RCC 7860 (cell line): ENCODE results near the gene TLE3.

Source experiments
- DNase-seq: peaks from one replicate; pipeline ENCODE4 v3.0.0-alpha.2; 2015; ENCODE audit warnings: low spot score
- FAIRE-seq: peaks from 2 replicates; lab custom pipeline; 2012; peaks lifted over from hg19 to GRCh38; lab: Jason Lieb, UNC

Gene TLE3

DNA sequence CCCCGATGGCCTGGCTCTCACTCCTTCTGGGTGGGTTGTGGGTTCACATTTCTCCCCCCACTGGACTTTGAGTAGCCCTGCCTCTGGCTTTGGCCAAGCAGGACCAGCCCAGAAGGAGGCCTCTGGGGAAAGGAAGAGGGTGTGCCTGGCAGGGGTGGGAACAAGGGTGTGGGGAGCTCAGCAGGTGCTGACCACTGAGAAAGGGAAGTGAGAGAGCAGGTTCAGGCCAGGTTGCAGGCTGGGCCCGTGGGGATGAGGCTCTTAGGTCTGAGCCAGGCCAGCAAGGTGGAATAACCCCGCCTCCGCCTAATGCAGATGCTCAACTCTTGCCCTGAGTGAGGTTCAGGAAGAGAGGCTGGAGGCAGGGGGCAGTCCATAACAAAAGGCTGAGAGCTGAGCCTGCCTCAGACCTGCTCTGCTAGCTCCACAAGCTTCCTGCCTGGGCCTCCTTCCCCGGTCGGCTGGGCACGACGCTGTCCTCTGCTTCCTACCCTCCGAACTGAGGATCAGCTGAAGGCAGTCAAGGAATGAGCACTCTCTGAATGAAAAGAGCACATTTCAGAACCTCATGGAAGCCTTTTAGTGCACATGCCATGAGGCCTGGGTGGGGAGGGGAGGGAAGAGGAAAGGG lies 82.7 kb downstream of the TLE3 start:
- DNase-seq: no peak
- FAIRE-seq: no peak

DNA sequence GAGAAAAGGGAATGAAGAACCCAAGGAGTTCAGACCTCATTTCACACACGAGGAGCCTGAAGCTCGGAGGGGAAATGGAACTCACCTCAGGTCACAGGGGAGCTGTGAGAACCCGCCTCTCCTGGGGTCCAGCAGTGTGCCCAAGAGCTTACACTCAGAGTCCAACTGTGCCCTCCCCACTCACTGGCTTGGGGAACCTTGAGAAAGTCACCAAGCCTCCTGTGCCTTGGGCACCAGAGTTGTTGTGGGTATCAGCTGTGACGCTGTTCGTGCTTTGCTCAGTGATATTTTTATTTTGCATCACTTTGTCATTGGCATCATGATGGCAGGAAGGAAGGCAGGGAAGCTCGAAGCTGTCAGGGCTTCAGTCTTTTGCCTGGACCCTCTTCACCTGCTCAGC lies 83.4 kb downstream of the TLE3 start:
- DNase-seq (no peak), FAIRE-seq (no peak)

DNA sequence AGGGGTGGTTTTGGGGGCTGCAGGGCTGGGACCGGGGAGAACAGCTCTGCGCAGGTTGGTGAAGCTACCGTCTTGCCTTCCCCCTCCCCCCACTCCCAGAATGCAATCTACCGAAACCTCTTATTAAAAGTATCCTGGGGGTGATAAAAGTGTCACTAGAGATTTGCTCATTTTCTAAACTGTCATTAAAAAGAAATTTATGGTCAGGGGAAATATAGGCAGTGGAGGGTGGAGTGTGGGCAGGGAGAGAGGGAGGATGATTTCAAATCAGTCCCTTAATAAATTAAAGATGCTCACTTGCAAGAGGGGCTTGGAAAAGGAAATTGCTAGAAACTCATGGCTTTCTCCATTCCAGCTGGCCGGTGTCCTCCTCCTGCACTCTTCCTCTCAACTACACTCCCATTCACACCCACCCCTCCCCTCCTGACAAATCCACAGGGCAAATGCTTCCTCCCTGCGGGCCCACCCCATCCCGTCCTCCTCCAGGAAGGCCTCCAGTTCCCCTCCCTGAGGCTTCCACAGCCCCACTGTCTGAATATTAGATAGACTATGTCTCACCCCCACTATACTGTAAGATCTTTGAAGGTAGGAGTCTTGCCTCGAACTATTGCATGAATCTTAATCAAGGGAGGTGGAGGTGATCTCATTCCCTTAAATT lies 83.9 kb downstream of the TLE3 start:
- FAIRE-seq (no peak), DNase-seq (no peak)

DNA sequence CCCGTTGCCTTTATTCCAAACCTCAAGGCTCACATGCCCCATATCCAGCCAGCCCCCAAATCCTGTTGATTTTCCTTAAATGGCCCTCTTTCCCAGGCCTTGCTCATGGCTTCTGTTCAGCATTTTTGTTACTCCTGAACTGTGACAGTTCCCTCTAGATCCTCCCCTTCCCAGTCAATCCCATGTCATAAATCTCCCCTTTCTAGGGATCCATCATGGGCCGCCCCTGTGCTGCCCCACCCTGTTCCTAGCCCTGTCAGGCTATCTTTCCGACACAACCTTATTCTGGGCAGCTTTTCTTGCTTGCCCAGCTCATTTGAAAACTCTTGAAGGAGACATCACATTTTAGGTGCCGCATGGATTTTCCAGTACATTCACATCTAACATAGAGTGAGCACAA lies 84.8 kb downstream of the TLE3 start:
- FAIRE-seq (no peak), DNase-seq (no peak)

DNA sequence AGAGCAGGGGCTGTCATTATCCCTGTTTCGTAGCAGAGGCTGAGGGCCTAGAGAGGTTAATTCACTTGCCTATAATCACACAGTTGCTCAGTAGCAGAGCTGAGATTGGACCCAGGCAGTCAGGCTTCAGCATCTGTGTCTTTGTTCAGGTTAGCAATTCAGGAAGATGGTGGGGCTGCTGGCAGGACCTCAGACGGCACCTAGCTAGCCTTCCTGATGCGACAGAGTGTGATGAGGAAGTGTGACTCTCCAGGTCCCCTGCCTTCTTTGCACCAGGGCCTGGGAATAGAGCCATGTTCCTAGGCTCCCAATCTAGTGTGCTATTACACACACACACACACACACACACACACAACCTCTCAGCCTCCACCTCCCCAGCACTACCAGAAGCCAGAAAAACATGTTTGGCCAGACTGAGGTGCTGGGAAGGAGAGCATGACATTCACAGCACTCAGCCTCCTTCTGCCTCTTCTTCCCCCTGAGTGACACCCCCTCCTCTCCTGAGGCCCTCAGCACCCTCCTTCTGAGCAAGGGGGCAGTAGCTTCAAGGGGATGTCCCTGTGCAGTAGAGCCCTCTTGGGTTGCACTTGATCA lies 88.9 kb downstream of the TLE3 start:
- DNase-seq (no peak), FAIRE-seq (no peak)

DNA sequence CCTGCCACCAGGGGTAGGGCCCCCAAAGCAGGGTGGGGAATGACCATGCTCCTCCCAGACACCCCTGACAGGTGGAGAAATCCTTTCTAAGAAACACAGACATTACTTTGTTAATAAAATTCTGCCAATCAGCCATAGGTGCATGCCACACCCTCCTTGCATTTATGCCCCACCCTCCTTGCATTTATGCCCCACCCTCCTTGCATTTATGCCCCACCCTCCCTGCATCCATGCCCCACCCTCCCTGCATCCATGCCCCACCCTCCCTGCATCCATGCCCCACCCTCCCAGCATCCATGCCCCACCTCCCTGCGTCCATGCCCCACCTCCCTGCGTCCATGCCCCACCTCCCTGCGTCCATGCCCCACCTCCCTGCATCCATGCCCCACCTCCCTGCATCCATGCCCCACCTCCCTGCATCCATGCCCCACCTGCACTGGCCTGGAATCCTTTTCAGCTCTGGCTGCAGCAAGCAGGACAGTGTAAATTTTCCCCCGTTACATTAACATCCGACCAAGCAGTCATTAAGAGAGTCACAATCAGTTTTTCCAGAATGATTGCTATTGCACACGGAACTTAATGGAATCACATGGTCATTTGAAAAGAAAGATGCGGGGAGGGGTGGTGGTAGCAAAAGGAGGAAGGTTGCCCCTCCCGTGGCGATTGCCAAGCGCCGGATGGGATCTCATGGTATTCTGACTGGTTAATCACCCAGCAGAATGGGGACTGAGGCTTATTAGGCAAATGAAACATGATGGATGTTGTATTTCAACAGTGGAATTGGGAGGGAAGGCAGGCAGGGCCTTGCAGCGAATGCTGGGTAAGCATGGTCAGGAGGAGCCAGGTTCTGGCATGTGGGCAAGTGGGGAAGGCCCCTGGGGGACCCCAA lies 91.2 kb downstream of the TLE3 start:
- DNase-seq: no peak
- FAIRE-seq: no peak

DNA sequence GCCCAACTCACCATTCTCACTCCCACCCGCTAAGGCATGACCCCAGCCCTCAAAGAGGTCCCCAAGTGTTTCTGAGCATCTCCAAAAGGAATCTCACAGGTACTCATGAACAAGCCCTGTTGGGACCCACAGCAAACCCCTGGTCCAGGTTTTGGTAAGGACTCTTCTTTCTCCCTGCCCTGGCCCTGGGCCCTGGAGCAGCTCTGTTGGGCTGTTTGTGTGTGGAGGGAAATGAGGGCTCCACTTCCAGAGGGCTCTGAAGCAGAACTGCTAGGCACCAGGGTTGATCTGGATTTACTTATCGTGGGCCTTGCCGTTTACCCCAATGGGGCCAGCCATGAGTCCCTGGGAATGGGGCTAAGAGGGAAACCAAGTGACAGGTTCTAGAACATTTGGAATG lies 92.9 kb downstream of the TLE3 start:
- no peak for FAIRE-seq
- DNase-seq: no peak

DNA sequence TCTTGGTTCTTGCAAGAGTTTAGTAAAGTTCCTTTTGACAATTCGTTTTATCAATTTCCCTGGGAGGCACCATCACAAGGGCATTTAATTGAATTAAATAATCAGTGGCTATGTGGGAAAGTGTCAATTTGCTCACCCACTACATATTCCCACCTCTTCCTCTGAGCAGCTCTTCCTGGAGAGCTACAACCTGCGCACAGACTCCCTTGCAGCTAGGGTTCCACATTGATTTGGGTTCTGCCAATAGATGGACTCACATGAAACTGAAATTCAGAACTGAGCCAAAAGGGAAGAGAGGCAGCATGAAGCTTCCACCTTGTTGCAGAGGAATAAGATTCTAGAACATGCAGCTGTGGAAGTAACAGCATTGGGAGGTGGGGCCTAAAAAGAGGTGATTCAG lies 94.8 kb downstream of the TLE3 start:
- FAIRE-seq: no peak
- DNase-seq: no peak

DNA sequence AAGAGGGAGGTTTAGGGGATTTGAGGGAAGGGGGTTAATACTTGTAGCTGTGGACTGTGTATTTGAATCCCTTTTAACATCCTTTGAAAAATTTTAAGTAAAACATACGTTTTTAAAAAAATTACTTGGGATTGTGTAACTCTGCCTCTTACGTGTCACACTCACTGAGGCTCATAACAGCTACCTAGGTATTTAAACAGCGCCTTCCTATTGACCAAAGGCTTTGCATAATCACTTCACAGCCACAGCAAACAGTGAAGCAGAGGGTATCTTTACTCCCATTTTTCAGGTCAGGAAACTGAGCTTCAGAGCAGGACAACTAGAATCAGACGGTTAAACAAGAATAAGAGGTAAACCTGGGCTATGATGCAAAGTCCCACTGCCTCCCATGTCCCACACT lies 95.9 kb downstream of the TLE3 start:
- no peak for FAIRE-seq
- no peak for DNase-seq

DNA sequence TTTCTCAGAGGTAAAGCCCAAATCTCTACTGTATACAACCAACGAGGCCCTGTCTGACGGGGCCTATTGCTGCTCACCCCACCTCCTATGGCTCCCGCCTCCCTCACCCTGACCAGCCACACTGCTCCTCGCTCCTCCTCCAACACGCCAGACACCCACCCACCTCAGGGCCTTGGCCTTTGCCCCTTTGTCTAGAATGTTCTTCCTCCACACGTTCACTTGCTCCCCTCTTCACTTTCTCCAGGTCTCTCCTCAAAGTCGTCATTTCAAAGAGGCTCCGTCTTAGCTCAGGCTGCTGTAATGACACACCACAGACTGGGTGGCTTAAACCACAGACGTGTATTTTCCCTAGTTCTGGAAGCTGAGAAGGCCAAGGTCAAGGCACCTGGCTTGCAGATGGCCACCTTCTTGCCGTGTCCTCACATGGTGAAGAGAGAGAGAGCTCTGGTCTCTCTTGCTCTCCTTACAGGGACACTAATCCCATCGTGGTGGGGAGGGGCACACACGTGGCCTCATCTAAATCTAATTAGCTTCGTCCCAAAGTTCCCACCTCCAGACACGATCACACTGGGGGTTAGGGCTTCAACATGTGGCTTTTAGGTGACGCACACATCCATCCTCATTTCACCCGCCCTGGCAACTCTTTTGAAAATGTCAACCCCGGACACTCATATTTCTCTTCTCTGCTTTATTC lies 98.2 kb downstream of the TLE3 start:
- DNase-seq (no peak), FAIRE-seq (no peak)

DNA sequence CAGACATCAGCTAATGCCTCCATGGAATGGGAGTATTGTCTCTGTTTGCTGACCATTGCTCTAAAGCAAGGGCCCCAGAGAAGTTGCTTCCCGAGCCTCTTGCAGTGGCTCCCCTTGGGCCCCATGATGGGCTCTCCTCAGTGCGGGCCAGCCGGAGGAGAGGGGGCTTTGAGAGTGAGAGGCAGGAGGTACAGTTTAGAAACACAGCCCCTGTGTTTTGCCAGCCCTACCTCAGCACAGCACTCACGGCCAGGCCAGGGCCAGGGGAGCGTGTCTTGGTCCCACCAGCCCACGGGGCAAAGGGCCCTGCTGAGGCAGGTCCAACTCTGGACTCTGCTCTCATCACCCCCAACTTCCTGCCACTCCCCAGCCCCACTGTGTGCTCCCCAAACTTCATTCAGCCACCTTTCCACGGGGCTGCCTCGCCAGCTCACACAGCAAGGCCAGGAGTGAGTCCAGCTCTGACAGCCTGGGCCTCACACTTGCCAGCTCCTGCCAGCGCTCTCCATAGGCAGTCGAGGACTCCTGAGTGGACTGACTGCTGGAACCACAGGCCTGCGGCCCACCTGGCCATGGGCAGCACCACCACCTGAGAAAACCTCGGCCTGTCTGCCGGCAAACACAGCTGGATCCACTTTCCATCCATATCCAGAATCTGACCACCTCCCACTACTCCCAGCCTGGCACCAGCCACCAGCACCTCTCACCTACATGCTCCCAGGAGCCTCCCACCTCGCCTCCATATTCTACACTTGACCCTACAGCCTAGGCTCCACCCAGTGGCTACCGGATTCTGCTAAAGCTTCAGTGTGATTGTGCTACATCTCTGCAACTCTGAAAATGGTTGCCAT lies 99.0 kb downstream of the TLE3 start:
- DNase-seq: no peak
- no peak for FAIRE-seq

DNA sequence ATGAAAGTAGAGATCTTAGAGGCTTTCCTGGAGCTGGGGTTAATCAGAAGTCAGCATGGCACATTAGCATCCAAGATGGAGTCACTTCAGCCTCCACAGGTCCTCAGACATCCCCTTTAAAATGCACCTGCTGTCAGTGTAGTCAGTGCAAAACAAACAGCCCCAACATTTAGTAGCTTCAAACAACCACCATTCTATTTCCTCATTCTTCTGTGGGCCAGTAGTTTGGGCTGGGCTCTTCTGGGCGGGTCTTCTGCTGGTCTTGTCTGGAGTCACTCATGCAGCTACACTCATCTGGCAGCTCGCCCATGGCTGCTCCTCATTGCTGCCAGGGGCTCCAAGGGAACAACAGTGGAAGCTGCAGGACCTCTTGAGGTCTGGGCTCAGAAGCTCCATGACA lies 99.9 kb downstream of the TLE3 start:
- FAIRE-seq (no peak), DNase-seq (peak; percentile 37)
